T-helper 2 cell treated with Interferon-gamma antibody and Interleukin-4, amounts not matched to agents 5 μg/mL and 100 μg/mL, for 36 hours (primary cell): ENCODE measurements around the gene FBXL14.

Experiments
- DNase-seq: peaks from one replicate; pipeline ENCODE4 v3.0.0; 2021; ENCODE audit warnings: low spot score
- H3K27ac Mint-ChIP-seq: one replicate; pipeline ENCODE4 v1.8.0; 2021; ENCODE audit warnings: mild to moderate bottlenecking, mixed read lengths
- H3K27me3 Mint-ChIP-seq: one replicate; pipeline ENCODE4 v1.8.0; 2021; ENCODE audit warnings: low read depth, mixed read lengths
- H3K36me3 Mint-ChIP-seq: one replicate; pipeline ENCODE4 v1.8.0; 2021; ENCODE audit warnings: low read depth, mixed read lengths
- H3K4me1 Mint-ChIP-seq: one replicate; pipeline ENCODE4 v1.8.0; 2021; ENCODE audit warnings: low read depth, mixed read lengths
- H3K4me3 Mint-ChIP-seq: one replicate; pipeline ENCODE4 v1.8.0; 2022; ENCODE audit warnings: mild to moderate bottlenecking, moderate library complexity, mixed read lengths
- H3K9me3 Mint-ChIP-seq: one replicate; pipeline ENCODE4 v1.8.0; 2021; ENCODE audit warnings: mixed read lengths

FBXL14 gene

GRCh38 chr12:1579651-1580435 is 14.5 kb downstream of the FBXL14 start:
- no peak for DNase-seq
- Mint-ChIP-seq H3K36me3 (no peaks in the 10 kb centered on the region), H3K4me1 (peaks cover 6% of the 10 kb centered on the region), H3K27ac (no peak overlapping the region), H3K9me3 (no peaks in the 10 kb centered on the region), H3K27me3 (peaks cover 2% of the 10 kb centered on the region), H3K4me3 (no peak overlapping the region)

- H3K27me3 Mint-ChIP-seq, result peaks cover 8% of the 10 kb centered on the region
- no peaks in the 10 kb centered on the region for H3K9me3 Mint-ChIP-seq
- no peak overlapping the region for H3K4me3 Mint-ChIP-seq
- DNase-seq, result no peak
- no peaks in the 10 kb centered on the region for H3K4me1 Mint-ChIP-seq
- peaks cover 2% of the 10 kb centered on the region for H3K36me3 Mint-ChIP-seq
- H3K27ac Mint-ChIP-seq, result no peak overlapping the region
Observed at GRCh38 chr12:1576410-1577241, 17.8 kb downstream of the FBXL14 start.

- Mint-ChIP-seq H3K9me3 (no peaks in the 10 kb centered on the region), H3K36me3 (peaks cover 2% of the 10 kb centered on the region), H3K4me3 (no peak overlapping the region), H3K27me3 (peaks cover 9% of the 10 kb centered on the region), H3K4me1 (no peaks in the 10 kb centered on the region), H3K27ac (no peak overlapping the region)
- no peak for DNase-seq
Observed at GRCh38 chr12:1575408-1576401, 18.7 kb downstream of the FBXL14 start.

GRCh38 chr12:1574865-1575259 is 19.5 kb downstream of the FBXL14 start:
- Mint-ChIP-seq H3K4me3 (no peak overlapping the region), H3K4me1 (no peaks in the 10 kb centered on the region), H3K9me3 (no peaks in the 10 kb centered on the region), H3K36me3 (peaks cover 2% of the 10 kb centered on the region), H3K27me3 (peaks cover 13% of the 10 kb centered on the region), H3K27ac (no peak overlapping the region)
- no peak for DNase-seq

- H3K27ac Mint-ChIP-seq, result no peak overlapping the region
- H3K36me3 Mint-ChIP-seq, result peaks cover 2% of the 10 kb centered on the region
- H3K4me1 Mint-ChIP-seq, result no peaks in the 10 kb centered on the region
- H3K4me3 Mint-ChIP-seq, result no peak overlapping the region
- H3K9me3 Mint-ChIP-seq, result no peaks in the 10 kb centered on the region
- peaks cover 13% of the 10 kb centered on the region for H3K27me3 Mint-ChIP-seq
- DNase-seq, result no peak
Observed at GRCh38 chr12:1573960-1574864, 20.2 kb downstream of the FBXL14 start.

GRCh38 chr12:1572731-1573130 is 21.6 kb downstream of the FBXL14 start:
- H3K27me3 Mint-ChIP-seq, result peaks cover 18% of the 10 kb centered on the region
- no peak overlapping the region for H3K4me3 Mint-ChIP-seq
- peaks cover 2% of the 10 kb centered on the region for H3K36me3 Mint-ChIP-seq
- no peak for DNase-seq
- H3K27ac Mint-ChIP-seq, result no peak overlapping the region
- H3K9me3 Mint-ChIP-seq, result no peaks in the 10 kb centered on the region
- no peaks in the 10 kb centered on the region for H3K4me1 Mint-ChIP-seq

- H3K27me3 Mint-ChIP-seq, result peaks cover 20% of the 10 kb centered on the region
- no peak overlapping the region for H3K4me3 Mint-ChIP-seq
- H3K27ac Mint-ChIP-seq, result no peak overlapping the region
- no peaks in the 10 kb centered on the region for H3K36me3 Mint-ChIP-seq
- no peaks in the 10 kb centered on the region for H3K9me3 Mint-ChIP-seq
- DNase-seq, result no peak
- no peaks in the 10 kb centered on the region for H3K4me1 Mint-ChIP-seq
Observed at GRCh38 chr12:1567852-1568251, 26.5 kb downstream of the FBXL14 start.

GRCh38 chr12:1566449-1567135 is 27.8 kb downstream of the FBXL14 start:
- DNase-seq, result no peak
- Mint-ChIP-seq H3K4me3 (no peak overlapping the region), H3K4me1 (no peaks in the 10 kb centered on the region), H3K27ac (no peak overlapping the region), H3K9me3 (no peaks in the 10 kb centered on the region), H3K36me3 (no peaks in the 10 kb centered on the region), H3K27me3 (peaks cover 14% of the 10 kb centered on the region)

GRCh38 chr12:1565172-1565571 is 29.2 kb downstream of the FBXL14 start:
- Mint-ChIP-seq H3K27me3 (peaks cover 12% of the 10 kb centered on the region), H3K36me3 (no peaks in the 10 kb centered on the region), H3K4me3 (no peak overlapping the region), H3K27ac (no peak overlapping the region), H3K9me3 (no peaks in the 10 kb centered on the region), H3K4me1 (no peaks in the 10 kb centered on the region)
- no peak for DNase-seq

GRCh38 chr12:1564067-1564466 is 30.3 kb downstream of the FBXL14 start:
- DNase-seq, result no peak
- Mint-ChIP-seq H3K4me3 (no peak overlapping the region), H3K9me3 (no peaks in the 10 kb centered on the region), H3K27ac (no peak overlapping the region), H3K36me3 (no peaks in the 10 kb centered on the region), H3K27me3 (peaks cover 18% of the 10 kb centered on the region), H3K4me1 (no peaks in the 10 kb centered on the region)

GRCh38 chr12:1562813-1563407 is 31.5 kb downstream of the FBXL14 start:
- no peak for DNase-seq
- H3K36me3 Mint-ChIP-seq, result no peaks in the 10 kb centered on the region
- no peak overlapping the region for H3K4me3 Mint-ChIP-seq
- no peaks in the 10 kb centered on the region for H3K9me3 Mint-ChIP-seq
- H3K27ac Mint-ChIP-seq, result no peak overlapping the region
- peaks cover 14% of the 10 kb centered on the region for H3K27me3 Mint-ChIP-seq
- no peaks in the 10 kb centered on the region for H3K4me1 Mint-ChIP-seq

- Mint-ChIP-seq H3K4me1 (no peaks in the 10 kb centered on the region), H3K27ac (no peak overlapping the region)
Observed at GRCh38 chr12:1560704-1561103, 33.7 kb downstream of the FBXL14 start.

More at GRCh38 chr12:1560704-1561103, 33.7 kb downstream of the FBXL14 start:
- no peak overlapping the region for H3K4me3 Mint-ChIP-seq
- no peaks in the 10 kb centered on the region for H3K36me3 Mint-ChIP-seq
- peaks cover 9% of the 10 kb centered on the region for H3K27me3 Mint-ChIP-seq
- DNase-seq, result no peak
- H3K9me3 Mint-ChIP-seq, result no peaks in the 10 kb centered on the region
